ENCODE measurements around the gene MOV10L1. TPM values are rescaled to one million over a fixed set of nuclear protein-coding genes. Genes with fewer than 3 reads are reported as not detected.

MOV10L1 gene
- total and polyA plus RNA-seq, 10 donors, result 0.10 to 0.37 (median 0.15) TPM; not detected in 7

DNA sequence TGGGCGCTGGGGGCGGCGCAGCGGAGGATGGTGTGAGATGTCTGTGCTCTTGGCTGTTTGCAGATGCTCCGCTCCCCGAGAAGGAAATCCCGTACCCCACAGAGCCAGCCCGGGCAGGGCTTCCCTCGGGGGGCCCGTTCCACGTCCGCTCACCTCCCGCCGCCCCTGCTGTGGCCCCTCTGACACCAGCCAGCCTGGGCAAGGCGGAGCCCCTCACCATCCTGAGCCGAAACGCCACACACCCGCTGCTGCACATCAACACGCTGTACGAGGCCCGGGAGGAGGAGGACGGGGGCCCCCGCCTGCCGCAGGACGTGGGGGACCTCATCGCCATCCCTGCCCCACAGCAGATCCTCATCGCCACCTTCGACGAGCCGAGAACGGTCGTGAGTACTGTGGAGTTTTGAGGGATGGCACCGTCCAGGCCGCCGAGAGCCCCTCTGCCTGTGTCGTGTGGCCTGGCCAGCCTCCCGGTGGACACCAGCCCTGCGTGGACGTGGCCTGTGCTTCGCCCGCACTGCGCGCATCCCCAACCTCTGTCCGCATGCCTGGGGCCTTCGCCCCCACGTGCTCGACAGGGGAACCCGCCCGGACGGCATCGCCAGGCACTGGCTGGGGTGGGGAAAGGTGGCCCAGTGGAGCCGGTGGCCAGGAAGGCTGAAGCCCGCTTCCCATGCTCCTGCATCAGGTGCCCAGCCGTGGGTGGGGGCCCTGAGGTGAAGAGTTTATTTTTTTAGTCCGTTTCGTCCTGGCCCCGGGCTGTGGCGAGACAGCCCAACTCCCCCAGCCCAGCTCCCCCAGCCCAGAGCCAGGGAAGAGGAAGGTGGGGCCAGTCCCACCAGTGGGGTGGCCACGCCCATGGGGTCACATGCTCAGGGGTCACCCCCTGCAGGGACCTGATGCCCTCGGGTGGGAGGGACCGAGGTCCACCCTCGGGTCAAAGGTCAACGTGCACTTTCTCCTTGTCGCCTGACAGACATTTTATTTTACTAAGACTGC lies 89.4 kb downstream of the MOV10L1 start:
- no peak overlapping the region for H3K4me3 ChIP-seq
- peaks cover 0 to 61% (median 17%) of the 10 kb centered on the region in 7 donors for H3K27me3 ChIP-seq (replicated peaks in 1 of 7)
- H3K27ac ChIP-seq, result no peak overlapping the region
- H3K9me3 ChIP-seq, result no peaks in the 10 kb centered on the region
- no peak for TF ChIP-seq CTCF (IDR thresholded peaks at IDR 0.05 in 8 of 11, conservative IDR thresholded peaks at IDR 0.05 in 3 of 11)
- TF ChIP-seq POLR2AphosphoS5 (IDR thresholded peaks at IDR 0.05), result no peak
- TF ChIP-seq POLR2A (IDR thresholded peaks at IDR 0.05), result no peak
- peak; percentile 81 for DNase-seq
- intact Hi-C loops (cut with DNase I; ENCODE audit: low total_unique reads), result no loop called here
- no peaks in the 10 kb centered on the region for H3K36me3 ChIP-seq
- WGBS, 5 donors, result 79 to 87% (median 82%) methylated on average over 52 to 64 of the region's 64 CpGs
- peaks cover 2 to 37% (median 14%) of the 10 kb centered on the region in 6 donors for H3K4me1 ChIP-seq

DNA sequence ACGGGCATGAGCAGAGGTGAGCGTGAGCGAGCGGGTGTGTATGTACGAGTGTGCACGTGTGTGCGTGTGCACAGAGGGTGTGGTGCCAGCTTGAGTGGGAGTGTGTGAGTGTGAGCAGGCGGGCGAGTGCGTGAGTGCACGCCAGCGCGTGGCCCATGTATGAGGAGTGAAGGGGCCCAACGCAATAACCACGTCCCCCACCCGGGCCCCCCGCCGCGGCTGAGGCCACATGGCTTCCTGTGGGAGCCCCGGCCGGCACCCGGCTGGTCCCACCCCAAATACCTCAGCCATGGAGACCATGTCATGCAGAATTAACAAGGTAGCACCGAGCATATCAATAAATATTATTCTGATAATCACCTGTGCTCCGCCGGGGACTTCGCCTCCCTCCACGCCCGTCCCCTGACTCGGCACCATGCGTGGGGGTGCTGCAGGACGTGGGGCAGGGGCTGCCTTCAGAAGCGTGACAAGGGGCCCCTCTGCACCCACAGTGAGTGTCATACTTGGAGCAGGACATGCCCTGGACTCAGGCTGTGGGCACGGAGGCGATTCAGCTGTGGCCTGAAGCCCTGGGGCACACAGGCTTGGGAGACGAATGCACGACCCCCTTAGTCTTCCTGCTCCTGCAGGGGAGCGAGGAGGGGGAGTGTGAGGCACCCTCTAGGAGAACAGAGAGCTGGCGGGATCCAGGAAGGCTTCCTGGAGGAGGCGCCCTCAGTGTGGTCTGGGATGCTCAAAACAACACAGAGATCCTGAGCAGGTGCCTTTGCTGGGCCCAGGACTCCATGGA lies 90.3 kb downstream of the MOV10L1 start:
- WGBS, 5 donors, result 48 to 59% (median 53%) methylated on average over 35 to 39 of the region's 39 CpGs
- intact Hi-C loops (cut with DNase I; ENCODE audit: low total_unique reads), result no loop called here
- Histone ChIP-seq H3K9me3 (no peaks in the 10 kb centered on the region), H3K36me3 (no peaks in the 10 kb centered on the region), H3K27ac (no peak overlapping the region), H3K4me1 (peaks cover 10 to 47% (median 24%) of the 10 kb centered on the region in 6 donors), H3K27me3 (replicated peaks in 1 of 7) (peaks cover 0 to 61% (median 26%) of the 10 kb centered on the region in 7 donors), H3K4me3 (no peak overlapping the region)
- TF ChIP-seq CTCF (IDR thresholded peaks at IDR 0.05 in 8 of 11, conservative IDR thresholded peaks at IDR 0.05 in 3 of 11) (no peak), POLR2AphosphoS5 (IDR thresholded peaks at IDR 0.05) (no peak), POLR2A (IDR thresholded peaks at IDR 0.05) (no peak)
- DNase-seq, result peak; percentile 73

DNA sequence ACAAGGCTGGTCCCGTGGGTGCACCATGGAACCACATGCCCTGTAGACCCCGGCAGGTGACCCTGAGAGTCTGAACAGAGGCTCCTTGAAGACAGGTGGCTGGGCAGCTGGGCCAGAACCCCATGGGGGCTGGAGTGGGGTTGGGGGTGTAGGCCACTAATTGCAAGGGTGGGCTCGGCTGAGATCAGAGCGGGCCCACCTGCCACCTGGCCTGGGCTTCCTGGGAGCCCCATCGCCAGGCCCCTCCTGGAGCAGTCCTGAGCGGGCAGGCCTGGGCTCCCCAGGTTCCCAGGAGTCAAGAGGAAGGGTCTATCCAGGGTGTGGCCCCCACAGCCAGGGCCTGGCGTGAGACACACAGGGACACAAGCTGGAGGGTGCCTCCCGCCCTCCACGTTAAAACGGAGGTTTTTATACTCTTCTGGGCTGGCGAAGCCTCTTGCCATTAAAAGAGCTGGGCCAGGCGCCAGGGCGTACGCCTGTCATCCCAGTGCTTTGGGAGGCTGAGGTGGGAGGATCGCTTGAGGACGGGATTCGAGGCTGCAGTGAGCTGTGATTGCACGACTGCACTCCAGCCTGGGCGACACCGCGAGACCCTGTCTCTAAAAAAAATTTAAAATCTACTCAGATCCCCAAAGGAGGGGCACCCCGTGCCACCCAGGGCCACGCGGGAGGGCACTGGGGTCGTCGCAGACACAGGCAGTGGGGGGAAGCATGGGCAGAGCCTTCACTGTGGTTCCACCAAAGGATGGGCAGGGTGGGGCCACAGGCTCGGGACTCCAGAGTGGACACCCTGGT lies 91.1 kb downstream of the MOV10L1 start:
- Histone ChIP-seq H3K27ac (no peak overlapping the region), H3K4me1 (peaks cover 12 to 51% (median 28%) of the 10 kb centered on the region in 6 donors), H3K27me3 (replicated peaks in 1 of 7) (peaks cover 0 to 59% (median 26%) of the 10 kb centered on the region in 7 donors), H3K4me3 (no peak overlapping the region), H3K36me3 (no peaks in the 10 kb centered on the region), H3K9me3 (no peaks in the 10 kb centered on the region)
- peak; percentile 71 for DNase-seq
- WGBS, 5 donors, result 89 to 93% (median 90%) methylated on average over 22 to 27 of the region's 27 CpGs
- TF ChIP-seq POLR2AphosphoS5 (IDR thresholded peaks at IDR 0.05), result no peak
- intact Hi-C loops (cut with DNase I; ENCODE audit: low total_unique reads), result no loop called here

Measured in spleen (tissue), 11 donors.